GM04503 (cell line): ENCODE measurements around the gene BDKRB1.

ENCODE experiments used
- DNase-seq: peaks from one replicate; pipeline ENCODE4 v3.0.0-alpha.2; 2012; ENCODE audit warnings: low read depth

Gene BDKRB1

DNA sequence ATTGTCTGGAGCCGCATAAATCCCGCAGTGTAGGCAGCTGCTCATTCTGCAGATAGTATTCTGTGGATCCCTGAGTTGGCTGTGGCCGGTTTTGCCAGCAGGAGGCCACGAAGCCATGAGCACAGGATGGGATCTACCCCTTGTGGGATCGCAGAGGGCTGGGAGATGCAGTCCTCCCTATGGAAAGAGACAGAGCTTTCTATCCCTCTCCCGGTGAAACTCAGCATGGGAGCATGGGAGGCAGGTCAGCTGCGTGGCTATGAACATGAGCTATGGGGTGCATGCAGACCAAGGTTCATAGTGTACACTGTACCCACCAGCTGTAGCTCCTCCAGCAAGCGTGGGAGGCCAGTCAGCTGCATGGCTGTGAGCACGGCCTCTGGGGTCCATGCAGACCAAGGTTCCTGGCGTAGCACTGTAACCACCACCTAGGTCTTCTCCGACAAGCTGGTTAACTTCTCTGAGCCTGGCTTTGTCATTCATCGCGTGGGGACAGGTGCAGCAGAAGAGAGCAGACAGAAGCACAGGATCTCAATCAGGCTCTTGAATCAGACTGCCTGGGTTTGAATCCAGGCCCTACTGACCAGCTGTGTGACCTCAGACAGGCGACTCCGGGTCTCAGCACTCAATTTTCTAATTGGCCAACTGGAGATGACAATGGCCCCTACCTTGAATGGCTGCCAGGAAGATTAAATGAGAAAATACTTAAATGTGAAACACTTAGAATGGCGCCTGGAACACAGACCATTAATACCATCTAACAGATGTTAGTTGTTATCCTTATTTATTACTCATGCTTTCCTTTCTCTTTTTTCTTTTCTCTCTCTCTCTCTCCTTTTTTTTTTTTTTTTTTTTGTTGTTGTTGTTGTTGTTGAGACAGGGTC lies 6.0 kb downstream of the BDKRB1 start:
- no peak for DNase-seq

GRCh38 chr14:96263347-96264199 lies 7.6 kb downstream of the BDKRB1 start:
- no peak for DNase-seq

- no peak for DNase-seq
These were observed 8.2 kb downstream of the BDKRB1 start for GRCh38 chr14:96264200-96264553.

- no peak for DNase-seq
These were observed 8.8 kb downstream of the BDKRB1 start for GRCh38 chr14:96264853-96265252.

DNA sequence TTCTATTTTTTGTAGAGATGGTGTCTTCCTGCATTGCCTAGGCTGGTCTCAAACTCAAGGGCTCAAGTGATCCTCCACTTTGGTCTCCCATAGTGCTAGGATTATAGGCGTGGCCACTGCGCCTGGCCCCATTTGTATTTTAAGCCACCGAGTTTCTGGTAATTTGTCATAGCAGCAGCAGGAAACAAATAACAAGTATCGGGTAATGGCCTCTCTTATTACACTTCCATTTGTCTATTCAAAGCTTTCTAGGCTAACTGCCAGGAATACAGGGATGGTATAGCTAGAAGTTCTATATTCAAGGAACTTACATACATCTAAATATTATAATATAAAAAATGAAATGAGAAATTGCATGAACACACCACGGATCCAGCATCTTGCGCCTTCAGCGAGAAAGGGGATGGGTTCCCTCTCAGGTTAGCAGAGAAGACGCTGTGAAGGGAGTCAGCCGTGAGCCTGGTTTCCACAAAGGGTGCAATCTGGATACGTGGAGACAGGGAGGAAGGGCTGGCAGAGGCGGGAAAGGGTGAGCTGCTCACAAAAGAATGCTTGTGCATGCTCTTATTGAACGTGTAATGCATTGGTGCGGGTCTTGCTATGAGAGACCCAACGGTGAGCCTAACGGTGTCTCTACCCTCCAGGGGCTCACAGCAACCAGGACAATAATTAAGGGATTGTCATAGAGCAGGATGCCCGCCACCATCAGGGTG lies 9.5 kb downstream of the BDKRB1 start:
- no peak for DNase-seq

- peak; percentile 38 for DNase-seq
These were observed 11.3 kb downstream of the BDKRB1 start for GRCh38 chr14:96267336-96267735.

- DNase-seq = no peak
These were observed 11.9 kb downstream of the BDKRB1 start for GRCh38 chr14:96267916-96268315.

- peak; percentile 87 for DNase-seq
These were observed 12.7 kb downstream of the BDKRB1 start for GRCh38 chr14:96268431-96269358.

DNA sequence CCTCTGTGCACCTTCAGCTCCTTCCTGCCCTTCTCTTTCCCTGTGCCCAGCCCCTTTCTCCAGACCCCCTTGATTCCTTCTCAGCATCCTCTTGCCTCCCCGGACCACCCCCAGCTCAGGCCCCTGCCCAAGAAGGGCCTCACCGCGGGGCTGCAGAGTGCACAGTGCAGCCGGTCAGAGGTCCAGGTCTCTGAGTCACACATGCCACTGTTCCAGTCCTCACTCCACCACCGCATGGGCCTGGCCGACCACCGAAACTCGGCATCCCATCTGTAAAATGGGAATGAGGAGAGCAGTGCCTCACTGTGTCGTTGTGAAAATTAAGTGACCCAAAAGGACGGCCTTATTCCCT lies 13.3 kb downstream of the BDKRB1 start:
- no peak for DNase-seq

DNA sequence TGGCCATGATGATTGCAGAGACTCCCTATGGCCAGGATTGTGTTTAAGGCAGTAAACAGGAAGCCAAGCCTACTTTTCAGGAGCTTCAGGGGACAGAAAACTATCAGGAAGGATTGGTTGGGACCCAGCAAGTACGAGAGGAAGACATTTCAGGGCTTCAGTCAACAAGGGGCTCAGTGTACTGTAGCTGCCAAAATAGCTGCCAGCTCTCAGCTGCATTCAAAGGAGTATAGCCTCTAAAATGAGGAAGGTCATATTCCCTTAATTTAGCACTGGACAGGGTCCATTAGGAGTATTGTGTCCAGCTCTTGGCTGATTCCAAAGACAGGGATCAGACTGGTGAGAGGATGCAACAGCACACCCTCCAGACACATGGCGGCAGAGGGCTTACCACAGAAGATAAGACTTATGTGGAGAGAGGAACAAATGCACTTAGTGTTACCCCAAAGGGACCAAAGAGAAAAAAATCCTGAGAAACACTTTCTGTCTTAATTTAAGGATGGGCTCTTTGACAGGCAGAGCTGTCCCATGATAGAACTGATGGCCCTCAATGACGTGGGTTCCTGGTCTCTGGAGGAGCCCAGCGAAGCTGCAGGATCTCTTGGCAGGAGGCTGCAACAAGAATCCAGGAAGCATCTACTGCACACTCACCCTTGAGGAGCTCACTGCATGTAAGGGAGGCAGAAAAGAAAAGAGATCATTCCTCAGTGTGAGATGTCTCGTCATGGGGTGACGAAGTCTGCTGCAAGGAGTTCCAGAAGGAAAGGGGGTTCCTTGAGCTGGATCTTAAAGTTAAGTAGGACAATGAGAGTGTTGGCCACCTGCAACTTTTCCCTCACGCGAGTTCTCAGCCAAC lies 14.8 kb downstream of the BDKRB1 start:
- DNase-seq = no peak

- DNase-seq = no peak
These were observed 15.4 kb downstream of the BDKRB1 start for GRCh38 chr14:96271421-96271762.

GRCh38 chr14:96272777-96273473 lies 16.9 kb downstream of the BDKRB1 start:
- no peak for DNase-seq

DNA sequence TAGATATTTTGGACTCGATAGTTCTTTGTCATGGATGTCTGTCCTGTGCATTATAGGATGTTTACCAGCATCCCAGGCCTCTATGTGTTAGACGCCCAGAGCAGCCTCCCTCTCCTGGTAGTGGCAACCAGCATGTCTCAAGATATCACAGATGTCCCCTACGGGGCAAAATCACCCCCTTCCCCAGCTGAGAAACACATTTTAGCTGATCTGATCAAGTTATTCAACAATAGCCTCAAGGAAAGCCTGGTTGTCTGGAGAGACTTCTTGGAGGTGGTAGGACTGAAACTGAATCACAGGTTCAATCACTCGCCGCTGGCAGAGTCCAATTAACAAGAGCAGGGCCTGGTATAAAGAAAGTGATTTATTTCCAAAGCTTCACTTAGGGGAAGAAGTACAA lies 17.6 kb downstream of the BDKRB1 start:
- no peak for DNase-seq

DNA sequence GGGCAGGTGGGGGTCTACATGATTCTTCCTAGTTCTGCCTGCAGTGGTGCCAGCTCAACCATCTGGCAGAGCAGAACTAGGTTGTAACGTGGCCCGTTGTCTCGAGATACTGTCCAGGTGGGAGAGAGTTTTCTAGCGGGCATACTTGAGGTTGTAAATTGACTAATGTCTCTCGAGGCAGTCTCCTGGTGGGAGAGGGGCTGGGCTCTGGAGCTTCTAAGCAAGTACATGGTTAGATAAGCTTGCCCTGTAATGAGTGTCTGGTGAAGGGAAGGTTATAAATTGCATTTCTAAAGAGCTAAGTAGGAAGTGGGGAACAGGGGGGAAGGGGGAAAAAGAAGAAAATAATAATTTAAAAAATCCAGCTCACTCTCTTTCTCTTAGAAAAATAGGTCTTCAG lies 18.1 kb downstream of the BDKRB1 start:
- no peak for DNase-seq

DNA sequence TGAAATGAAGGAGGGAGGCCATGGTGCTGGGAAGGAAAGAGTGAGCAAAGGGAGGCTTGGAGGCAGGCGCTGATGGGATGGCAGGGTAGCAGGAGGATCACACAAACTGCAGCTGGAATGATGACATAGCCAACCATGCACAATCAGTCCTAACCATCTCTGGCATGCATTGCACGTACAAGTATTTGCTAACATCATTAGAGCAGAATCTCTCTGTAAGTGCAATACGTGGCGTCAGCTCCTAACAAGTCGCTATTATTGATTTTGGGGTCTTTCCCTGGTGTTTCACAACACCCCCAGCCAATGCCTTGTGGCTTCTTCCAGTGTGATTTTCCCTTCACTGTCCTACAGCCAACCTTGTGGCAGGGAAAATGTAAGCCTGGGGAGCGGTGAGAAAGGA lies 18.5 kb downstream of the BDKRB1 start:
- peak; percentile 72 for DNase-seq

- no peak for DNase-seq
These were observed 19.4 kb downstream of the BDKRB1 start for GRCh38 chr14:96275177-96276112.

DNA sequence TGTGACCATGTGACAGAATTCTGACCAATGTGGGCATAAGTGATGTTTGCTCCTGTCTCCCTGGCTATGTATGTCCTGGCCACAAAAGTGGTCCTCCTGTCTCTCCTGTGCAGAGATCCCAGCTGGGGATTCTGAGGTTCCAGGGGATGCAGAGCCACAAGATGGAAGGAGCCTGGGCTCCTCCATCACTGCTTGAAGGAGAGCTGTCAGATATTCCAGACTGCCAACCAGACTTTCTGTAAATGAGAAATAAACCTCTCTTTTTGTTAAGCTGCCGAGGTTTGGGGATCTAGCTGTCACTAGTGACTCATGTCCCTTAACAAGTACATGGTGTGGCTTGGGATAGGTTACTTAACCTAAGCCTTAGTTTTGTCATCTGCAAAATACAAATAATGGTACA lies 21.9 kb downstream of the BDKRB1 start:
- DNase-seq = no peak

- no peak for DNase-seq
These were observed 23.6 kb downstream of the BDKRB1 start for GRCh38 chr14:96279564-96279963.

- no peak for DNase-seq
These were observed 24.1 kb downstream of the BDKRB1 start for GRCh38 chr14:96280104-96280503.
